K562 (cell line): ENCODE results near the gene LATS2. TPM values are rescaled to one million over a fixed set of nuclear protein-coding genes. Genes with fewer than 3 reads are reported as not detected.

Experiments
- ATAC-seq: fragments of 200-7000 bp; cut with Tn5 transposase; 3 replicates; pipeline ENCODE4 v1.9.1; 2020; ENCODE audit warnings: moderate library complexity
- BruUV-seq: library from RNA; stranded (reverse); fragments of 400-500 nt; replicated peaks from 2 replicates; lab custom pipeline; 2021; lab: Mats Ljungman, UMichigan
- CTCF ChIA-PET: fragments of 300-600 bp; formaldehyde crosslinking; extraction: SDS; loops from one replicate; lab custom pipeline; 2021; ENCODE audit warnings: low intra/inter-chr PET ratio; lab: Yijun Ruan, JAX
- POLR2A ChIA-PET: fragments of 300-600, 350-650 bp; sonication (Branson Sonifier 250); formaldehyde crosslinking; extraction: SDS; loops from one replicate; lab custom pipeline; 2021; ENCODE audit warnings: antibody characterized with exemption, inconsistent platforms; lab: Yijun Ruan, JAX
- DNase-seq, 4 experiments: peaks; one replicate each; pipeline versions ENCODE4 v3.0.0 to v3.0.0-alpha.2; 2011 to 2018; ENCODE audit warnings: low spot score in 3 of 4, mixed read lengths in 3 of 4; ENCODE audit errors: extremely low read depth in 1 of 4
- FAIRE-seq: peaks from 2 replicates; lab custom pipeline; 2011; peaks lifted over from hg19 to GRCh38; lab: Jason Lieb, UNC
- H2AFZ ChIP-seq: 2 replicates; pipeline ENCODE4 v1.6.0; 2011; ENCODE audit warnings: low read depth, low read length, control low read depth, inconsistent platforms
- H3K27ac ChIP-seq: fragments of 200-600 bp; 3 replicates; pipeline ENCODE4 v1.8.0; 2011; ENCODE audit warnings: low read depth, mild to moderate bottlenecking, control low read depth, inconsistent platforms, low read length, moderate library complexity, mixed read lengths; ENCODE audit errors: extremely low read depth
- H3K27me3 ChIP-seq, 2 experiments: fragments of 300-600 bp in 1 of 2; 2 replicates in 1 of 2; 3 replicates in 1 of 2; pipeline versions ENCODE4 v1.6.0 to v1.8.0; 2011; ENCODE audit warnings: inconsistent platforms in 2 of 2, low read length in 2 of 2, mild to moderate bottlenecking in 1 of 2, mixed read lengths in 1 of 2, moderate library complexity in 1 of 2; ENCODE audit not compliant: control insufficient read depth in 2 of 2, insufficient read depth in 2 of 2
- H3K36me3 ChIP-seq: fragments of 300-600 bp; 3 replicates; pipeline ENCODE4 v1.8.0; 2011; ENCODE audit warnings: mild to moderate bottlenecking, low read length, inconsistent platforms; ENCODE audit not compliant: control insufficient read depth, insufficient read depth
- H3K4me1 ChIP-seq, 2 experiments: fragments of 200-600 bp in 1 of 2; replicated peaks in 1 of 2; 2 replicates in 1 of 2; 3 replicates in 1 of 2; pipeline versions ENCODE4 v1.5.1 to v1.8.0; 2011; ENCODE audit warnings: inconsistent platforms in 2 of 2, low read length in 2 of 2, mild to moderate bottlenecking in 1 of 2, mixed read lengths in 1 of 2, moderate library complexity in 1 of 2; ENCODE audit not compliant: control insufficient read depth in 2 of 2, insufficient read depth in 2 of 2
- H3K4me2 ChIP-seq: 2 replicates; pipeline ENCODE4 v1.6.1; 2011; ENCODE audit warnings: low read length, control low read depth, inconsistent platforms, mixed read lengths; ENCODE audit not compliant: insufficient read depth
- H3K4me3 ChIP-seq: fragments of 200-600 bp; sonication (generic), shearing (Covaris generic); 2 replicates; pipeline ENCODE4 v1.5.1; 2016; ENCODE audit warnings: control low read depth, inconsistent platforms
- H3K79me2 ChIP-seq: fragments of 200-600 bp; 3 replicates; pipeline ENCODE4 v1.8.0; 2011; ENCODE audit warnings: low read length, inconsistent platforms; ENCODE audit not compliant: control insufficient read depth, insufficient read depth
- H3K9ac ChIP-seq, 2 experiments: 2 replicates each; pipeline versions ENCODE4 v1.6.0 to v1.6.1; 2011; ENCODE audit warnings: low read depth in 2 of 2, low read length in 2 of 2, control low read depth in 1 of 2, inconsistent platforms in 1 of 2, mild to moderate bottlenecking in 1 of 2, mixed read lengths in 1 of 2; ENCODE audit not compliant: insufficient read depth in 1 of 2
- H3K9me1 ChIP-seq: one replicate; pipeline ENCODE4 v1.6.0; 2011; ENCODE audit warnings: inconsistent platforms, mild to moderate bottlenecking, low read length, moderate library complexity; ENCODE audit not compliant: control insufficient read depth, insufficient read depth
- H3K9me3 ChIP-seq: replicated peaks from 2 replicates; pipeline ENCODE4 v1.5.1; 2011; ENCODE audit warnings: low read depth, low read length, inconsistent platforms; ENCODE audit not compliant: control insufficient read depth, insufficient read depth
- H4K20me1 ChIP-seq: replicated peaks from 2 replicates; pipeline ENCODE4 v1.6.1; 2011; ENCODE audit warnings: low read length, inconsistent platforms, mixed read lengths; ENCODE audit not compliant: control insufficient read depth, insufficient read depth
- ETS2 ChIP-seq: IDR thresholded peaks from 2 replicates; pipeline ENCODE4 v1.6.1; 2016; ENCODE audit warnings: borderline replicate concordance, missing genetic modification characterization, mild to moderate bottlenecking, moderate library complexity, missing compliant biosample characterization; ENCODE audit not compliant: poor library complexity, severe bottlenecking
- IRF2 ChIP-seq: sonication (generic); formaldehyde crosslinking; IDR thresholded peaks from 2 replicates; pipeline ENCODE4 v1.8.1; 2022; ENCODE audit warnings: mild to moderate bottlenecking, missing genetic modification reagents
- KAT2B ChIP-seq: IDR thresholded peaks from one replicate; pipeline ENCODE4 v1.6.1; 2012; ENCODE audit warnings: low read depth, mild to moderate bottlenecking, control low read depth, inconsistent platforms, low read length, moderate library complexity
- MYC ChIP-seq, 2 experiments: fragments of 250-450 bp in 1 of 2; sonication (Bioruptor Pico) in 1 of 2; IDR thresholded peaks; 2 replicates each; pipeline versions ENCODE4 v1.5.1 to v1.6.1; 2012 to 2021; ENCODE audit warnings: low read depth in 2 of 2, borderline replicate concordance in 1 of 2, improper control_type of control experiment in 1 of 2, low read length in 1 of 2, mild to moderate bottlenecking in 1 of 2, moderate library complexity in 1 of 2
- NFE2L1 ChIP-seq: fragments of 450-650 bp; IDR thresholded peaks from 2 replicates; pipeline ENCODE4 v1.6.1; 2016; ENCODE audit warnings: missing genetic modification characterization, low read depth, mild to moderate bottlenecking, missing compliant biosample characterization, moderate library complexity, borderline replicate concordance
- NFIC ChIP-seq: fragments of 450-650 bp; IDR thresholded peaks from 2 replicates; pipeline ENCODE4 v1.6.1; 2017; ENCODE audit warnings: mild to moderate bottlenecking, inconsistent platforms
- PTRF ChIP-seq: fragments of 450-650 bp; IDR thresholded peaks from 2 replicates; pipeline ENCODE4 v1.6.1; 2016; ENCODE audit warnings: mild to moderate bottlenecking, missing genetic modification characterization, missing compliant biosample characterization
- RCOR1 ChIP-seq, 2 experiments: IDR thresholded peaks; 2 replicates each; pipeline ENCODE4 v1.6.1; 2012; ENCODE audit warnings: low read depth in 2 of 2, low read length in 2 of 2, borderline replicate concordance in 1 of 2, improper control_type of control experiment in 1 of 2
- SMAD1 ChIP-seq: fragments of 150-350 bp; IDR thresholded peaks from 2 replicates; pipeline ENCODE4 v1.6.1; 2014; ENCODE audit warnings: low read length, low read depth; ENCODE audit not compliant: partially characterized antibody
- SNIP1 ChIP-seq: fragments of 450-650 bp; IDR thresholded peaks from 2 replicates; pipeline ENCODE4 v1.7.1; 2017; ENCODE audit warnings: low read depth, mild to moderate bottlenecking
- TARDBP ChIP-seq: fragments of 450-650 bp; IDR thresholded peaks from 2 replicates; pipeline ENCODE4 v1.6.1; 2016
- ZNF583 ChIP-seq: fragments of 250-450 bp; sonication (Bioruptor Pico); IDR thresholded peaks from 2 replicates; pipeline ENCODE4 v1.4.0; 2020
- WGBS: fragments of 100-300 bp; shearing (Covaris generic); methylation state at CpG from one replicate; pipeline ENCODE4 v1.1.6; 2016; ENCODE audit warnings: low coverage, mixed read lengths; ENCODE audit not compliant: insufficient coverage; ENCODE audit errors: missing lambda C conversion rate; 5-methylcytosine and 5-hydroxymethylcytosine counted together
- in situ Hi-C: fragments of 300-500 bp; cut with MboI; formaldehyde crosslinking; loops from 4 replicates; pipeline ENCODE4 v1.15.0; 2018; ENCODE audit warnings: inconsistent platforms, mixed read lengths
- intact Hi-C: fragments of 100-400 bp; cut with micrococcal nuclease; formaldehyde crosslinking; loops from 2 replicates; pipeline ENCODE4 v1.14.2; 2022
- polyA plus RNA-seq, 8 experiments: library from polyadenylated mRNA; depleted of rRNA in 4 of 8; stranded (reverse) in 5 of 8; unstranded in 3 of 8; fragments of >200 nt; fragmentation: Nextera tagmentation in 2 of 8; fragmentation: Illumina TruSeq in 1 of 8; extraction: Ambion mirVana in 2 of 8; extraction: Trizol in 1 of 8; gene quantifications; 2 replicates each; pipeline versions ENCODE4 v1.2.1 to v1.2.3, GENCODE V29; 2011 to 2014; ENCODE audit warnings: inconsistent platforms in 1 of 8, missing spikeins in 1 of 8
- total RNA-seq, 7 experiments: library from RNA; depleted of rRNA in 6 of 7; stranded (reverse); fragments of >200 nt in 6 of 7; fragmentation: Illumina TruSeq in 2 of 7; extraction: Trizol in 2 of 7; gene quantifications; 2 replicates each; pipeline versions ENCODE4 v1.2.1 to v1.2.3, GENCODE V29; 2011 to 2021; ENCODE audit warnings: low replicate concordance in 1 of 7
- TF ChIP-seq, protein P1 (sequence below): fragments of 450-650 bp; IDR thresholded peaks from 2 replicates; pipeline ENCODE4 v1.6.1; 2017; ENCODE audit warnings: antibody characterized with exemption
- TF ChIP-seq, protein P2 (sequence below): fragments of 450-650 bp; IDR thresholded peaks from 2 replicates; pipeline ENCODE4 v1.7.1; 2018; ENCODE audit warnings: mild to moderate bottlenecking, low read depth; ENCODE audit not compliant: partially characterized antibody

LATS2 gene
- total and polyA plus RNA-seq, 9 of the 15 experiments (the other 6 are each of a cell fraction or from before 2014, with no cell fraction given), result 0.18 to 3.7 (median 0.76) TPM

GRCh38 chr13:20939662-20940061, 121.7 kb downstream of the LATS2 start (continued):
- TF ChIP-seq, protein P1, sequence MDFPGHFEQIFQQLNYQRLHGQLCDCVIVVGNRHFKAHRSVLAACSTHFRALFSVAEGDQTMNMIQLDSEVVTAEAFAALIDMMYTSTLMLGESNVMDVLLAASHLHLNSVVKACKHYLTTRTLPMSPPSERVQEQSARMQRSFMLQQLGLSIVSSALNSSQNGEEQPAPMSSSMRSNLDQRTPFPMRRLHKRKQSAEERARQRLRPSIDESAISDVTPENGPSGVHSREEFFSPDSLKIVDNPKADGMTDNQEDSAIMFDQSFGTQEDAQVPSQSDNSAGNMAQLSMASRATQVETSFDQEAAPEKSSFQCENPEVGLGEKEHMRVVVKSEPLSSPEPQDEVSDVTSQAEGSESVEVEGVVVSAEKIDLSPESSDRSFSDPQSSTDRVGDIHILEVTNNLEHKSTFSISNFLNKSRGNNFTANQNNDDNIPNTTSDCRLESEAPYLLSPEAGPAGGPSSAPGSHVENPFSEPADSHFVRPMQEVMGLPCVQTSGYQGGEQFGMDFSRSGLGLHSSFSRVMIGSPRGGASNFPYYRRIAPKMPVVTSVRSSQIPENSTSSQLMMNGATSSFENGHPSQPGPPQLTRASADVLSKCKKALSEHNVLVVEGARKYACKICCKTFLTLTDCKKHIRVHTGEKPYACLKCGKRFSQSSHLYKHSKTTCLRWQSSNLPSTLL, result no peak
- TF ChIP-seq IRF2 (no peak), NFE2L1 (tag) (no peak)

- no peak overlapping the region for H3K4me3 ChIP-seq
- DNase-seq (no peak), ATAC-seq (no peak), FAIRE-seq (no peak)
- POLR2A ChIA-PET, result interaction anchor here (0.7 kb wide), 1 partner anchor 402 kb away, joined by 3 read pairs; no protein-coding TSS in a partner anchor
- H3K36me3 ChIP-seq, result no peaks in the 10 kb centered on the region
- no TSS peak for BruUV-seq
- H3K27me3 ChIP-seq, result peaks cover 2 to 17% of the 10 kb centered on the region in 2 experiments; a peak in 4 of 5 replicates
- H3K4me2 ChIP-seq, result no peak overlapping the region
- H3K27ac ChIP-seq, result no peak overlapping the region
- in situ Hi-C loops, result no loop called here
- no peaks in the 10 kb centered on the region for H3K9me1 ChIP-seq
- CTCF ChIA-PET, result no interaction called here
- no peaks in the 10 kb centered on the region for H3K4me1 ChIP-seq
- no peak overlapping the region for H3K9ac ChIP-seq
- intact Hi-C loops, result no loop called here
- 24% methylated on average over 5 of the region's 6 CpGs for WGBS
- no peaks in the 10 kb centered on the region for H3K79me2 ChIP-seq
- no peaks in the 10 kb centered on the region for H3K9me3 ChIP-seq
- H2AFZ ChIP-seq, result no peak overlapping the region
- H4K20me1 ChIP-seq, result no peaks in the 10 kb centered on the region
- TF ChIP-seq, protein P2, sequence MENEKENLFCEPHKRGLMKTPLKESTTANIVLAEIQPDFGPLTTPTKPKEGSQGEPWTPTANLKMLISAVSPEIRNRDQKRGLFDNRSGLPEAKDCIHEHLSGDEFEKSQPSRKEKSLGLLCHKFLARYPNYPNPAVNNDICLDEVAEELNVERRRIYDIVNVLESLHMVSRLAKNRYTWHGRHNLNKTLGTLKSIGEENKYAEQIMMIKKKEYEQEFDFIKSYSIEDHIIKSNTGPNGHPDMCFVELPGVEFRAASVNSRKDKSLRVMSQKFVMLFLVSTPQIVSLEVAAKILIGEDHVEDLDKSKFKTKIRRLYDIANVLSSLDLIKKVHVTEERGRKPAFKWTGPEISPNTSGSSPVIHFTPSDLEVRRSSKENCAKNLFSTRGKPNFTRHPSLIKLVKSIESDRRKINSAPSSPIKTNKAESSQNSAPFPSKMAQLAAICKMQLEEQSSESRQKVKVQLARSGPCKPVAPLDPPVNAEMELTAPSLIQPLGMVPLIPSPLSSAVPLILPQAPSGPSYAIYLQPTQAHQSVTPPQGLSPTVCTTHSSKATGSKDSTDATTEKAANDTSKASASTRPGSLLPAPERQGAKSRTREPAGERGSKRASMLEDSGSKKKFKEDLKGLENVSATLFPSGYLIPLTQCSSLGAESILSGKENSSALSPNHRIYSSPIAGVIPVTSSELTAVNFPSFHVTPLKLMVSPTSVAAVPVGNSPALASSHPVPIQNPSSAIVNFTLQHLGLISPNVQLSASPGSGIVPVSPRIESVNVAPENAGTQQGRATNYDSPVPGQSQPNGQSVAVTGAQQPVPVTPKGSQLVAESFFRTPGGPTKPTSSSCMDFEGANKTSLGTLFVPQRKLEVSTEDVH, result no peak
- no peak for TF ChIP-seq NFIC
- TF ChIP-seq RCOR1 (IDR thresholded peaks at IDR 0.05; ENCODE audit: borderline replicate concordance in 1 of 2, low read depth in 2 of 2, low read length in 2 of 2), result no peak
- no peak for TF ChIP-seq PTRF (tag)
- TF ChIP-seq SNIP1, result no peak
- no peak for TF ChIP-seq ETS2
- no peak for TF ChIP-seq SMAD1
- no peak for TF ChIP-seq ZNF583 (CRISPR knock-in tag)
- no peak for TF ChIP-seq KAT2B
- TF ChIP-seq TARDBP, result no peak
- no peak for TF ChIP-seq MYC (IDR thresholded peaks at IDR 0.05; ENCODE audit: low read depth, low read length)
- TF ChIP-seq MYC (CRISPR knock-in tag; IDR thresholded peaks at IDR 0.05; ENCODE audit: borderline replicate concordance, low read depth), result no peak
Observed at GRCh38 chr13:20938302-20938701, 123.1 kb downstream of the LATS2 start.
